Measurements from ENCODE around the gene HDAC1. TPM values are rescaled to one million over a fixed set of nuclear protein-coding genes. Genes with fewer than 3 reads are reported as not detected.

The HDAC1 gene
- total and polyA plus RNA-seq, 2 of the 13 experiments (the other 11 are each of a cell fraction or from before 2014, with no cell fraction given) = 93.5 to 189 TPM

GRCh38 chr1:32247983-32248889 lies 43.6 kb upstream of the HDAC1 start (continued):
- TF ChIP-seq ZNF574 (CRISPR knock-in tag; IDR thresholded peaks at IDR 0.05) = peak; percentile 69
- 0 out of 2 replicates have a peak, but pooled peaks have one; percentile 18 for TF ChIP-seq FOXO1 (CRISPR knock-in tag; IDR thresholded peaks at IDR 0.05)
- no peak for TF ChIP-seq CBX2 (IDR thresholded peaks at IDR 0.05; ENCODE audit: low read depth, low read length)
- no peak for TF ChIP-seq CBX2 (CRISPR knock-in tag; IDR thresholded peaks at IDR 0.05; ENCODE audit: low read depth)
- TF ChIP-seq STAG1 (CRISPR knock-in tag; IDR thresholded peaks at IDR 0.05) = peak; percentile 68
- no peak for TF ChIP-seq ZNF570 (CRISPR knock-in tag; IDR thresholded peaks at IDR 0.05; ENCODE audit: borderline replicate concordance)
- TF ChIP-seq HINFP (CRISPR knock-in tag; IDR thresholded peaks at IDR 0.05; ENCODE audit: low read depth) = no peak
- TF ChIP-seq RBM22 (optimal IDR thresholded peaks at IDR 0.05; ENCODE audit: low read length) = no peak
- no peak for TF ChIP-seq KAT2B (IDR thresholded peaks at IDR 0.05; ENCODE audit: borderline replicate concordance, low read depth, low read length)
- no peak for TF ChIP-seq ZFP82 (CRISPR knock-in tag; IDR thresholded peaks at IDR 0.05; ENCODE audit: borderline replicate concordance)
- no peak for TF ChIP-seq WIZ (CRISPR knock-in tag; IDR thresholded peaks at IDR 0.05)
- peak; percentile 68 for TF ChIP-seq ZFY (CRISPR knock-in tag; IDR thresholded peaks at IDR 0.05)
- TF ChIP-seq FUBP1 (CRISPR knock-in tag; IDR thresholded peaks at IDR 0.05; ENCODE audit: borderline replicate concordance) = no peak
- no peak for TF ChIP-seq ZSCAN30 (CRISPR knock-in tag; IDR thresholded peaks at IDR 0.05)
- TF ChIP-seq KDM4B (CRISPR knock-in tag; IDR thresholded peaks at IDR 0.05) = peak; percentile 44; the same call in 1 of the 2 replicates
- TF ChIP-seq ZNF746 (CRISPR knock-in tag; IDR thresholded peaks at IDR 0.05) = no peak
- TF ChIP-seq NKX3-1 (CRISPR knock-in tag; IDR thresholded peaks at IDR 0.05) = no peak
- TF ChIP-seq NFYC (CRISPR knock-in tag; IDR thresholded peaks at IDR 0.05) = no peak
- peak; percentile 73 for TF ChIP-seq SALL1 (CRISPR knock-in tag; IDR thresholded peaks at IDR 0.05)
- no peak for TF ChIP-seq ATF3 (CRISPR knock-in tag; IDR thresholded peaks at IDR 0.05)

Measured in HepG2 (cell line).